Measurements from ENCODE around the gene OMD.

- TF ChIP-seq CTCF (conservative IDR thresholded peaks at IDR 0.05) = no peak
- no peak for TF ChIP-seq ZFX (IDR thresholded peaks at IDR 0.05)
Measured at GRCh38 chr9:92385477-92385876, 38.8 kb downstream of the OMD start.
